Astrocyte of the cerebellum (primary cell): ENCODE measurements around the gene GRPR.

ENCODE experiments used
- DNase-seq: peaks from one replicate; pipeline ENCODE4 v3.0.0-alpha.2; 2011; ENCODE audit warnings: low read depth
- H3K4me3 ChIP-seq: 2 replicates; pipeline ENCODE4 v1.5.1; 2011; ENCODE audit warnings: mild to moderate bottlenecking, low read depth, low read length, moderate library complexity
- CTCF ChIP-seq: IDR thresholded peaks from 2 replicates; pipeline ENCODE4 v1.5.1; 2012; ENCODE audit warnings: low read length, low read depth, moderate library complexity, mild to moderate bottlenecking; ENCODE audit errors: missing control alignments
- in situ Hi-C: cut with HindIII; loops from 2 replicates; pipeline ENCODE4 v1.10.0; 2017; ENCODE audit warnings: low sequenced_read_pairs

Gene GRPR

GRCh38 chrX:16087076-16087475 is 36.3 kb upstream of the GRPR start:
- in situ Hi-C loops: no loop called here
- no peak for DNase-seq
- no peak overlapping the region for H3K4me3 ChIP-seq
- TF ChIP-seq CTCF: no peak

GRCh38 chrX:16089086-16089485 is 34.3 kb upstream of the GRPR start:
- no peak for TF ChIP-seq CTCF
- DNase-seq: no peak
- H3K4me3 ChIP-seq: no peak overlapping the region
- in situ Hi-C loops: no loop called here

- no peak overlapping the region for H3K4me3 ChIP-seq
- DNase-seq: no peak
- in situ Hi-C loops: no loop called here
- TF ChIP-seq CTCF: no peak
Measured at GRCh38 chrX:16096141-16096540, 27.2 kb upstream of the GRPR start.

- in situ Hi-C loops: no loop called here
- H3K4me3 ChIP-seq: no peak overlapping the region
- no peak for DNase-seq
- no peak for TF ChIP-seq CTCF
Measured at GRCh38 chrX:16100673-16101072, 22.7 kb upstream of the GRPR start.

- no peak overlapping the region for H3K4me3 ChIP-seq
- in situ Hi-C loops: no loop called here
- DNase-seq: no peak
- no peak for TF ChIP-seq CTCF
Measured at GRCh38 chrX:16101581-16101980, 21.8 kb upstream of the GRPR start.

GRCh38 chrX:16103625-16104024 is 19.7 kb upstream of the GRPR start:
- in situ Hi-C loops: no loop called here
- no peak for DNase-seq
- no peak for TF ChIP-seq CTCF
- no peak overlapping the region for H3K4me3 ChIP-seq

- TF ChIP-seq CTCF: peak; percentile 12
- DNase-seq: no peak
- no peak overlapping the region for H3K4me3 ChIP-seq
- in situ Hi-C loops: no loop called here
Measured at GRCh38 chrX:16112428-16112827, 10.9 kb upstream of the GRPR start.
